Central memory CD8-positive, alpha-beta T cell (primary cell): ENCODE measurements around the gene TTBK1.
A peak's percentile ranks its signal among the peaks of the same experiment; 100 is the strongest.

Experiments
- ATAC-seq: fragments of 150-1000 bp; cut with Tn5 transposase; replicated peaks from 2 replicates; pipeline ENCODE4 v1.10.0; 2022; ENCODE audit warnings: mild to moderate bottlenecking, moderate FRiP score, moderate number of reproducible peaks; ENCODE audit not compliant: poor library complexity, severe bottlenecking; ENCODE audit errors: extremely low read depth
- DNase-seq, 2 donors: peaks; one replicate each; pipeline ENCODE4 v3.0.0; 2021; ENCODE audit warnings: low spot score in 2 of 2
- H3K27ac Mint-ChIP-seq: one replicate; pipeline ENCODE4 v1.8.0; 2022; ENCODE audit warnings: low read depth, mild to moderate bottlenecking, moderate library complexity, mixed read lengths
- H3K27me3 Mint-ChIP-seq: one replicate; pipeline ENCODE4 v1.8.0; 2022; ENCODE audit warnings: mixed read lengths
- H3K36me3 Mint-ChIP-seq: one replicate; pipeline ENCODE4 v1.8.0; 2022; ENCODE audit warnings: mild to moderate bottlenecking, moderate library complexity, mixed read lengths; ENCODE audit not compliant: insufficient read depth
- H3K4me1 Mint-ChIP-seq: one replicate; pipeline ENCODE4 v1.8.0; 2022; ENCODE audit warnings: mixed read lengths
- H3K4me3 Mint-ChIP-seq: one replicate; pipeline ENCODE4 v1.8.0; 2022; ENCODE audit warnings: mild to moderate bottlenecking, moderate library complexity, mixed read lengths
- H3K9me3 Mint-ChIP-seq: one replicate; pipeline ENCODE4 v1.8.0; 2022; ENCODE audit warnings: mixed read lengths

Gene TTBK1

DNA sequence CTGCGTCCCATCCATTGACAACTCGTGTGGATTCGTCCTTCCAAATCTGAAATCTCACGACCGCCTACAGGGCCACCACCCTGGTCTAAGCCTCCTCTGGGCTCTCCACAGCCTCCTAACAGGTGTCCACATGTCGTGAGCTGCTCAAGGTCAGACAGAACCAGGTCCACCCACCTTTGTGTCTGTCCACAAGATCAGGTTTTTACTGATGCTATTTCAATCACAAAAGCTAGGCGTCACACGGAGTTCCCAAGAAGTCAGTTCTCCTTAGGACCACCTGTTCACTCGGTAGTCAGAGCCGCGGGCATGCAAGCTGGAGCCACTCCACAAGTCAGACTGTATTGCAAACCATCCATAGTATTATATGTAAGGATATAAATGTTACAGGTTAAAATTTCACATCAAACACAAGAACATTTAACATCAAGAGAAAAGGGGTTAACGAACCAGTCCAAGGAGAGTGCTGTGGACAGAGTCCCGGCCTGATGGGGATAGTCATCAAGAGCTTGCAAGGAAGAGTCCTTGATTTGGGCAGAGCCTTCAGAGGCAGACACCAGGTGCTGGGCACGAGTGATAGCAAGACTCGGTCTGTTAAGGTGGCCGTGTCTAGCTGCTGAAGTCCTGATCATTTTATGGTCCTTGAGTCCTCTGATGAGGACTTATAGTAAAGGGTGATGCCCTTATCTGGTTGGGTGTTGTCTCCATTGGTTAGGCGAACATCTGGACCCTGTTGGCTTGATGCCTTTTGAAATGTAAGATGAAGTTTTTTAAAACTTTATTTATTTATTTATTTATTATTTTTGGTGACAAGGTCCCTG is 13.3 kb upstream of the TTBK1 start:
- ATAC-seq: no peak
- peak overlapping the region; percentile 90 for H3K4me3 Mint-ChIP-seq
- DNase-seq: no peak
- H3K27ac Mint-ChIP-seq: peak overlapping the region; percentile 86
- peaks cover 29% of the 10 kb centered on the region for H3K4me1 Mint-ChIP-seq
- peaks cover 24% of the 10 kb centered on the region for H3K27me3 Mint-ChIP-seq
- no peaks in the 10 kb centered on the region for H3K9me3 Mint-ChIP-seq
- peaks cover 14% of the 10 kb centered on the region for H3K36me3 Mint-ChIP-seq

DNA sequence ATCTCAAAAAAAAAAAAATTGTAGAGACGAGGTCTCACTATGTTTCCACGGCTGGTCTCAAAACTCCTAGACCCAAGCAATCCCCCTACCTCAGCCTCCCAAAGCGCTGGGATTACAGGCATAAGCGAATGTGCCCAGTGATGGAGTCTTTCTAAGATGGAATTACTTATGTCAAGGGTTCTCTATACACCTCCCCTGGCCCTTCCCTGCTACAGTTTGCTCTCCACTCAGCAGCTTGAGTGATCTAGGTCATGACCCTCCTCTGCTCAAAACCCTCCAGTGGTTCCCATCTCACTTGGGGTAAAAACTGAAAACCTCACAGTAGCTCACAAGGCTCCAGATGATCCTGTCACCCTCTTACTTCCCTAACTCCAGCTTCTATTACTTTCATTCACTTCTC is 12.2 kb upstream of the TTBK1 start:
- Mint-ChIP-seq H3K4me1 (peaks cover 21% of the 10 kb centered on the region), H3K4me3 (no peak overlapping the region), H3K27me3 (peaks cover 32% of the 10 kb centered on the region), H3K9me3 (no peaks in the 10 kb centered on the region), H3K36me3 (peaks cover 11% of the 10 kb centered on the region), H3K27ac (peak overlapping the region; percentile 10)
- ATAC-seq: no peak
- DNase-seq: no peak

DNA sequence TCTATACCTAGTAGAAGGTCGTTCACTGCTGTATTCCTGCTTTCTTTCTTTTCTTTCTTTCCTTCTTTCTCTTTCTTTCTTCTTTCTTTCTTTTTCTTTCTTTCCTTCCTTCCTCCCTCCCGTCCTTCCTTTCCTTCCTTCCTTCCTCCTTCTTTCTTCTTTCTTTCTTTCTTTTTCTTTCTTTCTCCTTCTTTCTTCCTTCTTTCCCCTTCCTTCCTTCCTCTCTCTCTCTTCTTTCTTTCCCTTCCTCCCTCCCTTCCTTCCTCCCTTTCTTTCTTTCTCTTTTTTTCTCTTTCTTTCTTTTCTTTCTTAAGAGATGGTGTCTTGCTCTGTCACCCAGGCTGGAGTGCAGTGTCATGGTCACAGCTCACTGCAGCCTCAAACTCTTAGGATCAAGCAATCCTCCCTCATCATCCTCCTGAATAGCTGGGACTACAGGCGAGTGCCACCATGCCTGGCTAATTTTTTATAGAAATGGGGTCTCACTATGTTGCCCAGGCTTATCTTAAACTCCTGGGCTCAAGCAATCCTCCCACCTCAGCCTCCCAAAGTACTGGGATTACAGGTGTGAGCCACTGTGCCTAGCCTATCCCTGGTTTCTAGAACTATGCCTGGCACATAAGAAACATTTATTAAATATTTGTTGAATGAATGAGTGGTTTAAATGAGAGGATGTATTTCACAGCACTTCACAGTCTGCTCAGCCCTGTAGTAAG is 11.4 kb upstream of the TTBK1 start:
- H3K27ac Mint-ChIP-seq: peak overlapping the region; percentile 10
- ATAC-seq: no peak

DNA sequence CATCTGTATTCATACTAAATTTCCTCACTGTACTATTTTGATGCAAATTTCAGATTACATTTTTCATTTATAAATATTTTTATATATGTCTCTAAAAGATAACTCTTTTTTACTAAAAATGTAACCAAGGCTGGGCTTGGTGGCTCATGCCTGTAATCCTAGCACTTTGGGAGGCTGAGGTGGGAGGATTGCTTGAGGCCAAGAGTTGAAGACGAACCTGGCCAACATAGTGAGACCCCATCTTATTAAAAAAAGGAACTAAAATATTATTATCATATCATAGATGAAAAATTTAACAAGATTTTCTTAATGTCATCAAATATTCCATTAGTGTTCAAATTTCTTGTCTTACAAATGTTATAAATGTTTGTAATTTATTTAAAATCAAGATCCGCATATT is 7.4 kb upstream of the TTBK1 start:
- ATAC-seq (no peak), DNase-seq (no peak)
- Mint-ChIP-seq H3K4me3 (no peak overlapping the region), H3K27ac (no peak overlapping the region), H3K36me3 (no peaks in the 10 kb centered on the region), H3K4me1 (no peaks in the 10 kb centered on the region), H3K9me3 (no peaks in the 10 kb centered on the region), H3K27me3 (peaks cover 69% of the 10 kb centered on the region)

More for the DNA sequence above, 11.4 kb upstream of the TTBK1 start:
- peaks cover 9% of the 10 kb centered on the region for H3K36me3 Mint-ChIP-seq
- peaks cover 16% of the 10 kb centered on the region for H3K4me1 Mint-ChIP-seq
- no peak overlapping the region for H3K4me3 Mint-ChIP-seq
- DNase-seq: no peak
- H3K9me3 Mint-ChIP-seq: no peaks in the 10 kb centered on the region
- H3K27me3 Mint-ChIP-seq: peaks cover 41% of the 10 kb centered on the region

DNA sequence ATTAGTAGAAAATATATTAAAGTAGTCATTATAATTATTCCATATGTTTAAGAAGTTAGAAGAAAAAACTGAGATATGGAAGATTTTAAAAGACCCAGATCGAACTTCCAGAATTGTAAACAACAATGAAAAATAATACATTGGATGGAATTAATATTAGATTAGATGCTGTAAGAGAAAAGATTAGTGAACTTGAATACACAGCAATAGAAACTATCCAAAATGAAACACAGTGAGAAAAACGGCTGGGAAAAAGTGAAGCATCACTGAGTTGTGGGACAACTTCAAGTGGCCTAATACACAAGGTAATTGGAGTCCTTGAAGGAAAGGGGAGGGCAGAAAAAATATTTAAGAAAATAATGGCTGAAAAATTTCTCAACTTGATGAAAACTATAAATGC is 4.2 kb upstream of the TTBK1 start:
- no peak overlapping the region for H3K27ac Mint-ChIP-seq
- no peaks in the 10 kb centered on the region for H3K4me1 Mint-ChIP-seq
- H3K4me3 Mint-ChIP-seq: no peak overlapping the region
- H3K36me3 Mint-ChIP-seq: no peaks in the 10 kb centered on the region
- peaks cover 48% of the 10 kb centered on the region for H3K27me3 Mint-ChIP-seq
- DNase-seq (no peak), ATAC-seq (no peak)
- no peaks in the 10 kb centered on the region for H3K9me3 Mint-ChIP-seq

DNA sequence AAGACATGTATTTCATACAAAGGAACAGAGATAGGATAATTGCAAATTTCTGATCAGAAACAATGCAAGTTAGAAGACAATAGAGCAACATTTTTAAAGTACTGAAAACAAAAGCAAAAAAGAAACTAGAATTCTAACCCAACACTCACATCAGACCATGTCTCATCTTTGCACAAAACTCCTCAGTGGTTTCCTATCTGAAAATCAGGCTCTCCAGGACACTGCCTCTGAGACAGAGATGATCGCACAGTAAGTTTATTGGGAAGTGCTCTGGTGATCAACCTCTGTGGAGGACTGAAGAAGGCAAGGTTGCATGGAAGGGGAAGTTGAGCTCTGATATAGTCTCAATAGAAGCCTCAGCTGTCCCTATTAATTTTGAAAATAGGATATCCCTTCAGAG is 2.3 kb upstream of the TTBK1 start:
- Mint-ChIP-seq H3K4me3 (no peak overlapping the region), H3K27me3 (peaks cover 38% of the 10 kb centered on the region), H3K36me3 (no peaks in the 10 kb centered on the region), H3K27ac (no peak overlapping the region), H3K4me1 (no peaks in the 10 kb centered on the region), H3K9me3 (no peaks in the 10 kb centered on the region)
- DNase-seq (no peak), ATAC-seq (no peak)

DNA sequence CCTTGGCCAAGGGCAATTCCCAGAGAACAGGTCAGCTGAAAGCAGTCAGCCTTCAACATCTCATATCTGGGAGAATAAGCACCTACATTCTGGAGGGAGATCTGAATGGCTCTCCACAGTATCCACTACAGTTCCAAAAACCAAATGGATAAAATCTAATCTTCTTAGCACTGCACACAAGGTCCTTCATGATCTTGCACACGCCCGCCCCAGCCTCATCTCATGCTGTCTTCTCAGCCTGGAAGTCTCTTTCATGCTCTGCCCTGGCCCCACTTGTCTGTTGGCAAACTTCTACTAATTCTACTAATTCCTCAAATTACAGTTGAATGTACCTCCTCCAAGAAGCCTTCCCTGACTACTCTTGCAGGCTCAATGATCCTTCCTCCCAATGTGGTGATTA is 1.8 kb upstream of the TTBK1 start:
- H3K9me3 Mint-ChIP-seq: no peaks in the 10 kb centered on the region
- ATAC-seq (no peak), DNase-seq (no peak)
- H3K4me1 Mint-ChIP-seq: no peaks in the 10 kb centered on the region
- H3K36me3 Mint-ChIP-seq: peaks cover 2% of the 10 kb centered on the region
- peaks cover 33% of the 10 kb centered on the region for H3K27me3 Mint-ChIP-seq
- no peak overlapping the region for H3K4me3 Mint-ChIP-seq
- no peak overlapping the region for H3K27ac Mint-ChIP-seq

DNA sequence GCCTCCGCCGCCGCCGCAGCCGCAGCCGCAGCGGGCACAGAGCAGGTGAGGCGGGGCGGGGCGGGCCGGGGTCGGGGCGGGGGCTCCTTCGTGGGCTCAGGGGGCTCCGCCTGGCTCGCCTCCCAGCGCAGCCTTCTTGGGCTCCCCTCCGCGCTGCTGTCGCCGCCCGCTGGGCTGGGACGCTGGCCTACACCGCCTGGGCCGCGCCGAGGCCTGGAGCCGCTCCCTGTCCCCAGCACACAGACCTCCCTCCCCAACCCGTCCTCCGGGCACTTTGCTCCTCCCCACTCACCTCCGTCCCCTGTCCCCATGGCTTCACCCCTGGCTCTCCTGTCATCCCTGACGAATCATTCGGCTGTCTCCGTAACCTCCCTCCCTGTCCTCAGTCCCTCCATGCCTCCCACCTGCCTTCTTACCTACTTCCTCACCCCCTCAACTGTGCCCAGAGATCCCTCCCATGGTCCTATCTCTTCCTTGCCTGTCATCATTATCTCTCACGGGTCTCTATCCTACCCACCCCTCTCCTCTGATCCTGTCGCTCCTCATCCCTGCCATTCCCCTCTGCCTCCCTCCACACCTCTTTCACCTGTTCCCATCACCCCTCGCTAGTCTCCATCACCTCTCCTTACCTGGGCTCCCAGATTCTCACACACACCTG is 512 bp downstream of the TTBK1 start:
- Mint-ChIP-seq H3K9me3 (no peaks in the 10 kb centered on the region), H3K4me3 (no peak overlapping the region), H3K27ac (no peak overlapping the region), H3K27me3 (peaks cover 9% of the 10 kb centered on the region), H3K36me3 (peaks cover 2% of the 10 kb centered on the region), H3K4me1 (peaks cover 8% of the 10 kb centered on the region)
- DNase-seq (no peak), ATAC-seq (no peak)

DNA sequence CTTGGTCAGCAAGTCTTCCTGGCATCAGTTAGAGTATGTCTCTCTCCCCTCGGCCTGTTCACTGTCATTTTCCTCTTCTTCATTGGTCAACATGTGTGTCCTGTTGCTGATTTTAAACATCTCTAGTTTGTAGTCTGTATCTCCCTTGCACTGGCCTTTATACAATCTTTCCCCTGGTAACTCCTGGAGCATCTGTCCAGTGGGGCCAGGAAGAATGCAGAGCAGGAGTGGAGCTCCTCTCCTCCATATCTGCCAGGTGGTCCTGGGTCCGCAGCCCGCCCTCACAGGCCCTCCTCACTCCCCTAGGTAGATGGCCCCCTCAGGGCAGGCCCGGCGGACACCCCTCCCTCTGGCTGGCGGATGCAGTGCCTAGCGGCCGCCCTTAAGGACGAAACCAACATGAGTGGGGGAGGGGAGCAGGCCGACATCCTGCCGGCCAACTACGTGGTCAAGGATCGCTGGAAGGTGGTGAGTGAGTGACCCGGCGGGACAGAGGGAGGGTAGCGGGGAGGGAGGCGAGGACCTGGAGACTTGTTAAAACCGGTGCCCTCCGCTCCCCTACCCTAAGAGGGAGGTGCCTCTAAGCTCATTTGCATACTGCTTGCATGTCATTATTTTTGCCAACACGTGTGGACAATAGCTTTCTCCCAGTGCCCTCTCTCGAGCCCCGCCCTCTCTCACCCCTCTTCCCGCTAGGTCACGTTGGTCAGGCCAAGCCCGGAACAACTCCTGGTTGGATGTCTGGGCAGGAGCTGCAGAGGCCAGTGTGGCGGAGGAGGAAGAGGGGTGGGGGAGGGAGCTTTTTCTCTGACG is 3.2 kb downstream of the TTBK1 start:
- Mint-ChIP-seq H3K4me1 (peaks cover 8% of the 10 kb centered on the region), H3K27me3 (peaks cover 6% of the 10 kb centered on the region), H3K27ac (no peak overlapping the region), H3K36me3 (peaks cover 2% of the 10 kb centered on the region), H3K9me3 (no peaks in the 10 kb centered on the region), H3K4me3 (peak overlapping the region; percentile 83)
- no peak for DNase-seq
- no peak for ATAC-seq

DNA sequence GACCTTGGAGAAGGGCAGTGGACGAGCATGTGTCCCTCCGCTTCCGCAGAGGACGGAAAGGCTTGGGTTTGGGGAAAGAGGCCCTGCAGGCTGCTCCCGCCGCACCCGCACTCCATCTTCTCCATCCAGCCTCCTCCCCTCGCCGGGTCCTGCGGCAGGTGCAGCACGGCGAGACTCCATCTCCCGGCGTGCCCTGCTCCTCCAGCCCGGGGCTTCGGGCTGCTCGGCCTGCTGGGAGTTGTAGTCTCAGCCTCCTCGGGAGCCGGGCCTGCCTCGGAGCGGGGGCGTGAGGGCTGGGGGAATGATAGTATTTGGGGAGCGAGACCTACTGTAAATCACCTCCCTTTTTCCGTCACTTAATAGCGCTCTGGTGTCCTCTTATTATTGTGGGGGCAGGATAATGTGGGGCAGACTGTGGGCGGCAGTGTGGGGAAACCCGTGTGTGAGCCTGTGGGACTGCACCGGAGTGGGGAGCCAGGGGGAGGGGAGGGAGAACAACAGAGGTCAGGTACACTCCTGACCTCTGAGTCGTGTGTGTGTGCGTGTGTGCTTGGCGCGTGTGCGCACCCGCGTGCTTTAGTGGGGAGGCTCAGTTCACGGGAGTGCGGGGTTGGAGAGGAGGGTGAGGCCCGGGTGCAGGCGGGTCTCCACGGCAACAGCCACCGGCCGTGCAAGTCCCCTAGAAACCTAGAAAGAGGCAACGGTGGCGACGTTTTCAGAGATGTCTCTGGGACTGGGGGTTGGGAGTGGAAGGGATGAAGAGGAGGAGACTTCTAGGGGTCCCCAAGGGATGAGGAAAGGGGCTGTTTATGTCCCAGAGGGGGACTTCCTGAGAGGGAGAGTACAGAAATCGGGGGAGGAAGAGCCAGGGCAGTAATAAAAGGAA is 4.1 kb downstream of the TTBK1 start:
- H3K9me3 Mint-ChIP-seq: no peaks in the 10 kb centered on the region
- peaks cover 2% of the 10 kb centered on the region for H3K36me3 Mint-ChIP-seq
- peaks cover 8% of the 10 kb centered on the region for H3K4me1 Mint-ChIP-seq
- H3K4me3 Mint-ChIP-seq: peak overlapping the region; percentile 83
- ATAC-seq: peak; percentile 94
- H3K27me3 Mint-ChIP-seq: peaks cover 15% of the 10 kb centered on the region
- peak; percentile 50 to 57 for DNase-seq
- peak overlapping the region; percentile 75 for H3K27ac Mint-ChIP-seq

DNA sequence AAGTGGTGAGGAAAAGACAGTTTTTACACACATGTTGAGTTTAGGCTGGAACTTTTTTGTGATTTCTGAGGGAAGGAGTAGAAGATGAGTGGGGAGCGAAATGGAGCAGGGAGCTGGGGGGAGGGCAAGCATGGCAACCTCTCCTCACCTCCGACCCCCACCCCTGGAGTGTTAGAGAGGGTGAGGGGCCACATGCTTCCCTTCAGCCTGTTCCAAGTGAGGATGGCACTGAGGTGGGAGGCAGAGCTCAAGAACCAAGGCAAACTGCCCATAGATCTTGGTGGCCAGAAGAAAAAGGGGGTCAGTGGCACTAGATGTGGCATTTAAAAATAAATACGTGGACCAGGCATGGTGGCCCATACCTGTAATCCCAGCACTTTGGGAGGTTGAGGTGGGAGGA is 4.8 kb downstream of the TTBK1 start:
- Mint-ChIP-seq H3K4me3 (peak overlapping the region; percentile 83), H3K27ac (peak overlapping the region; percentile 75), H3K9me3 (no peaks in the 10 kb centered on the region), H3K4me1 (peaks cover 8% of the 10 kb centered on the region), H3K36me3 (peaks cover 2% of the 10 kb centered on the region), H3K27me3 (peaks cover 22% of the 10 kb centered on the region)
- ATAC-seq (no peak), DNase-seq (no peak)
